Left renal pelvis (tissue), 4 donors: Measurements from ENCODE around the gene ZBTB20. TPM values are rescaled to one million over a fixed set of nuclear protein-coding genes. Genes with fewer than 3 reads are reported as not detected.

Experiments
- DNase-seq, 4 donors: peaks; one replicate each; pipeline ENCODE4 v3.0.0-alpha.2; 2013; ENCODE audit warnings: low read depth in 4 of 4, low spot score in 3 of 4
- polyA plus RNA-seq, 4 donors: library from polyadenylated mRNA; unstranded; fragments of 120-200 nt; gene quantifications; one replicate each; pipeline ENCODE4 v1.2.1, GENCODE V29; 2013; ENCODE audit not compliant: insufficient read length in 4 of 4

Gene ZBTB20
- polyA plus RNA-seq, 4 donors: 4.8 to 6.6 (median 5.4) TPM

DNA sequence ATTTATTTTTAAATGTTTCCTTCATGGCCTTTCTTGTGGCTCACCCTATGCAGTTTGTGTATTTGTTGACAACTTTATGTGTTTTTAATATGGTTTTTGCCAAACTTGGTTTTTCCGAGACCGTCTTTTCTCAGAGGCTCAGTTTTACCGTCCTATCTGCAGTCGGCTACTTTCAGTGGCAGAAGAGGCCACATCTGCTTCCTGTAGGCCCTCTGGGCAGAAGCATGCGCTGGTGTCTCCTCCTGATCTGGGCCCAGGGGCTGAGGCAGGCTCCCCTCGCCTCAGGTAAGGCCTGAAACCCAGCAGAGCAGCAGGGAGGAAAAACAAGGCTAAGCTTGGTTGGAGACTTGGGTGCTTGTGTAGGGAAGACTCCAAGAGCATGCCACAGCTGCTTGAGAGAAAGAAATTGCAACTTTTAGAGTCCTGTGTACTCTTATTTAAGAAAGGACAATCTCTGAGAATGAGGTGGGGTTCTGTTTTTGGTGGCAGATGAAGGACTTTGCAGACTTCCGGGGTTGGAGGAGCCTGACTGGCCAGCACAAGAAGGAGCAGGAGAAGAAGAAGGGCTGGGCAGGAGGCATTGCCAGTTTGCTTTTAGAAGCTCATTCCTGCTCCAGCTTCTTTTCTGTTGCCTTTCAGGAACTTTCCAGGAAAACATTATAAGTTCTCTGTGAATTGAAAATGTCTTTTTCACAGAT is 853.1 kb downstream of the ZBTB20 start, which contains the start of gene TIGIT:
TIGIT (plus strand) TSS at position 191 of the 698 bp plus-strand sequence; CDS start at position 225, 34 bp downstream.
- no peak for DNase-seq

GRCh38 chr3:114290911-114291901 is 855.9 kb downstream of the ZBTB20 start:
- DNase-seq: no peak

- DNase-seq: no peak
Observed at GRCh38 chr3:114286266-114286665, 860.8 kb downstream of the ZBTB20 start.

DNA sequence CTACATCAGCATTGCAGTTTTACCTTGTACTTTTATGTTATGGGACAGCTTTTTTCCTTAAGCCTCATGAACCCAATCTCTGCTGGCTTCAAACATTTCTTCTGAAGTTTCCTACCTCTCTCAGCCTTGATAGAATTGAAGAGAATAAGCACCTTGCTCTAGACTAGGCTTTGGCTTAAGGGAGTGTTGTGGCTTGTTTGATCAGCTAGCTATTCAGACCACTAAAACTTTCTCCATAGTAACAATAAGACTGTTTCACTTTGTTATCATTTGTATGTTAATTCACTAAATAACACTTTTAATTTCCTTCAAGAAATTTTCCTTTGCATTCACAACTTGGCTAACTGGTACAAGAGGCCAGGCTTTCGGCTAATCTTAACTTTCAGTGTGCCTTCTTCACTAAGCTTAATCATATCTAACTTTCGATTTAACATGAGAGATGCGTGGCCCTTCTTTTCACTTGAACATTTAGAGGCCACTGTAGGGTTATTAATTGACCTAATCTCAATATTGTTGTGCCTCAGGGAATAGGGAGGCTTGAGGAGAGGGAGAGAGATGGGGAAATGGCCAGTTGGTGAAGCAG is 861.3 kb downstream of the ZBTB20 start:
- DNase-seq: no peak

- no peak for DNase-seq
Observed at GRCh38 chr3:114284644-114285043, 862.4 kb downstream of the ZBTB20 start.
